Stomach smooth muscle (tissue), 2 donors: ENCODE results near the gene MYCN.
"Not testable (repeated sequence)": the region's sequence is repeated elsewhere in the genome, so short reads cannot be mapped to it uniquely, and the experiment has no call there.

Experiments used
- H3K27ac ChIP-seq: one replicate; pipeline ENCODE4 v1.7.0; 2013; ENCODE audit warnings: mild to moderate bottlenecking, low read length, inconsistent platforms
- H3K27me3 ChIP-seq, 2 donors: one replicate each; pipeline ENCODE4 v1.7.0; 2013; ENCODE audit warnings: low read length in 2 of 2; ENCODE audit not compliant: insufficient read depth in 2 of 2, control insufficient read depth in 1 of 2
- H3K36me3 ChIP-seq, 2 donors: one replicate each; pipeline ENCODE4 v1.7.0; 2013; ENCODE audit warnings: low read length in 2 of 2; ENCODE audit not compliant: control insufficient read depth in 2 of 2, insufficient read depth in 2 of 2
- H3K4me1 ChIP-seq: one replicate; pipeline ENCODE4 v1.7.0; 2013; ENCODE audit warnings: low read length; ENCODE audit not compliant: control insufficient read depth, insufficient read depth
- H3K4me3 ChIP-seq, 2 donors: one replicate each; pipeline ENCODE4 v1.7.0; 2013; ENCODE audit warnings: low read length in 2 of 2
- H3K9ac ChIP-seq, 2 donors: one replicate each; pipeline ENCODE4 v1.7.0; 2013; ENCODE audit warnings: low read length in 2 of 2, mild to moderate bottlenecking in 1 of 2
- H3K9me3 ChIP-seq, 2 donors: one replicate each; pipeline ENCODE4 v1.7.0; 2013; ENCODE audit warnings: low read length in 2 of 2; ENCODE audit not compliant: control insufficient read depth in 2 of 2
- donor health status: healthy.
- donor health status: Pancreatic carcinoma.

MYCN gene

DNA sequence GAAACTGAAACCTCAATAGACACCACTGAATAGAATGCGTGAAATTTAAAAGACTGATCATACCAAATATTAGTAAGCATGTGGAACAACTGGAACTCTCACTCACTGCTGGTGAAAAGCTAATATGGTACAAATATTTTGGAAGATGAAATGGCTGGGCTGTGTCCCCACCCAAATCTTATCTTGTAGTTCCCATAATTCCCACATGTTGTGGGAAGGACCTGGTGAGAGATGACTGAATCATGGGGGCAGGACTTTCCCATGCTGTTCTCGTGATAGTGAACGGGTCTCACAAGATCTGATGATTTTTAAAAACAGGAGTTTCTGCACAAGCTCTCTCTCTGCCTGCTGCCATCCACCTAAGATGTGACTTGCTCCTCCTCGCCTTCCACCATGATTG is 32.0 kb upstream of the MYCN start:
- no peak overlapping the region for H3K4me3 ChIP-seq

DNA sequence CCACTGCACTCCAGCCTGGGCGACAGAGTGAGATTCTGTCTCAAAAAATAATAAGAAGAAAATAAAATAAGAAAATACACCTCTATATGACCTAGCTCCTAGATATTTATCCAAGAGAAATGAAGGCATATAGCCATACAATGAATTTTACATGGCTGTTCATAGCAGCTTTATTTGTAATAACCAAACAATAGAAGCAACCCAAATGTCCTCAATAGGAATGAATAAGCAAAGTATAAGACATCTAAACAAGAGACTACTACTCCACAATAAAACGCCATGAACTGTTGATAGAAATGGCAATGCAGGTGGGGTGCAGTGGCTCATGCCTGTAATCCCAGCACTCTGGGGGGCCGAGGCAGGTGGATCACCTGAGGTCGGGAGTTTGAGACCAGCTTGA is 31.2 kb upstream of the MYCN start:
- Histone ChIP-seq H3K27ac (no peak overlapping the region), H3K36me3 (no peaks in the 10 kb centered on the region), H3K4me3 (no peak overlapping the region), H3K27me3 (no peaks in the 10 kb centered on the region), H3K4me1 (peaks cover 7% of the 10 kb centered on the region), H3K9me3 (no peaks in the 10 kb centered on the region), H3K9ac (no peak overlapping the region)

More for the DNA sequence above, 32.0 kb upstream of the MYCN start:
- peaks cover 7% of the 10 kb centered on the region for H3K4me1 ChIP-seq
- H3K27me3 ChIP-seq, result no peaks in the 10 kb centered on the region
- H3K27ac ChIP-seq, result no peak overlapping the region
- no peak overlapping the region for H3K9ac ChIP-seq
- H3K9me3 ChIP-seq, result no peaks in the 10 kb centered on the region
- H3K36me3 ChIP-seq, result no peaks in the 10 kb centered on the region

DNA sequence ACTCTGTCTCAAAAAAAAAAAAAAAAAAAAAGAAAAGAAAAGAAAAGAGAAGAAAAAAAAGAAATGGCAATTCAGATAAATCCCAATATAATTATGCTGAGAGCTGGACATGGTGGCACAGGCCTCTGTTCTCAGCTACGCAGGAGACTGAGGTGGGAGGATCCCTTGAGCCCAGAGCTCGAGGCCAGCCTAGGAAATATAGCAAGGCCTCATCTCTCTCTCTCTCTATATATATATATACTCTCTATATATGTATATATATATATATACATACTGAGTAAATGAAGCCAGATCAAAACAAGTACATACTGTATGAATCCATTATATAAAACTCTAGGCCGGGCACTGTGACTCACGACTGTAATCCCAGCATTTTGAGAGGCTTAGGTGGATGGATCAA is 30.6 kb upstream of the MYCN start:
- no peaks in the 10 kb centered on the region for H3K27me3 ChIP-seq
- H3K4me1 ChIP-seq, result peaks cover 11% of the 10 kb centered on the region
- no peaks in the 10 kb centered on the region for H3K9me3 ChIP-seq
- H3K27ac ChIP-seq, result no peak overlapping the region
- H3K4me3 ChIP-seq, result no peak overlapping the region
- no peaks in the 10 kb centered on the region for H3K36me3 ChIP-seq
- no peak overlapping the region for H3K9ac ChIP-seq

DNA sequence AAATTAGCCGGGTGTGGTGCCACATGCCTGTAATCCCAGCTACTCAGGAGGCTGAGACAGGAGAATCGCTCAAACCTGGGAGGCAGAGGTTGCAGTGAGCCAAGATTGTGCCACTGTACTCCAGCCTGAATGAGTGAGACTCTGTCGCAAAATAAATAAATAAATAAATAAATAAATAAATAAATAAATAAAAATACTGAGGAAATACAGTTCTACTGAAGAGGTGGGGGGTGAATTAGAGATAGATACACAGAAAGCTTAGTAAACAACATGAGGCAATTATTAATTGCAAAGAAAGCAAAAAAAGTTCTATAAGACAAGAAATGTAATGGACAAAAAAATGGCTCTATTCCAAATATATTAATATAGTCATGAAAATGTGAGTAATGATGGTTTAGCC is 29.1 kb upstream of the MYCN start:
- not testable (repeated sequence) for H3K36me3 ChIP-seq, H3K27me3 ChIP-seq, H3K9me3 ChIP-seq, H3K27ac ChIP-seq, H3K9ac ChIP-seq, H3K4me3 ChIP-seq
- peaks cover 16% of the 10 kb centered on the region for H3K4me1 ChIP-seq

DNA sequence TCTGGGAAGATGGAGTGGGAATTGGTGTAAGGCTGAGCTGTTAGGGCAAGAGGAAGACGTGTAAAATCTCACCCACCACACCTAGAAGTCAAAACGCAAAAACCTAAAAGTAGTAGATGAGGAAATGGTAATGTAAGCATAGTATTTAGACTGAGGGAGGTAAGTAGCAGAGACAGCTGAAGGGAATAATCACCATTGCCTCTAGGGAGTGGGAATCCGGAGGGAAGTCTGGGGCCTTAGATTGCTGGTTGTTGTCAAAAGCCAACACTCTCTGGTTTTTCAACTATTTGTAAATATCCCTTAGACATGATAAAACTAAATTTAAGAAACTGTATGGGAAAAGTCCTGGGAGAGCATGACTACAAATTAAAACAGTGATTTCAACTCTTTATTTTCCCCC is 28.7 kb upstream of the MYCN start:
- Histone ChIP-seq H3K4me3 (no peak overlapping the region), H3K4me1 (peaks cover 16% of the 10 kb centered on the region), H3K36me3 (no peaks in the 10 kb centered on the region), H3K27me3 (no peaks in the 10 kb centered on the region), H3K9me3 (no peaks in the 10 kb centered on the region), H3K9ac (no peak overlapping the region), H3K27ac (no peak overlapping the region)

DNA sequence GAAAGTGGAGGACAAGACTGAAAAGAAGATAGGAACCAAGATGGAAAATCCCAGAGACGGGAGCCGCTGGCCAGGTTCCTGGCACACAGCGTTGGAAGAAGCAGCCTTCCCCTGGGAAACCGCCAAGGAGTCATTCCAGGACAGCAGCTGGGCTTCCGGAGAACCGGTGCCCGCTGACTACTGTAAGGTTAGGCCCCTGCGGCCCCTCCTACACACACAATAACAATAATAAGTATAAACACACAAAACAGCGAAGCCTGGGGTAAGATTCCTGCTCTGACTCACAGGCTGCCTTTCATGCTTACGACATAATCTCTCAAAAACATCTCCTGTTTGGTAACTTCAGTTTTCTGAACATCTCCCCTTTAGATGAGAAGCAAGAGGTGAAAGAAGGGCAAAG is 28.1 kb upstream of the MYCN start:
- H3K4me3 ChIP-seq, result no peak overlapping the region
- H3K9ac ChIP-seq, result no peak overlapping the region
- H3K9me3 ChIP-seq, result no peaks in the 10 kb centered on the region
- no peaks in the 10 kb centered on the region for H3K36me3 ChIP-seq
- peaks cover 16% of the 10 kb centered on the region for H3K4me1 ChIP-seq
- H3K27ac ChIP-seq, result no peak overlapping the region
- no peaks in the 10 kb centered on the region for H3K27me3 ChIP-seq

DNA sequence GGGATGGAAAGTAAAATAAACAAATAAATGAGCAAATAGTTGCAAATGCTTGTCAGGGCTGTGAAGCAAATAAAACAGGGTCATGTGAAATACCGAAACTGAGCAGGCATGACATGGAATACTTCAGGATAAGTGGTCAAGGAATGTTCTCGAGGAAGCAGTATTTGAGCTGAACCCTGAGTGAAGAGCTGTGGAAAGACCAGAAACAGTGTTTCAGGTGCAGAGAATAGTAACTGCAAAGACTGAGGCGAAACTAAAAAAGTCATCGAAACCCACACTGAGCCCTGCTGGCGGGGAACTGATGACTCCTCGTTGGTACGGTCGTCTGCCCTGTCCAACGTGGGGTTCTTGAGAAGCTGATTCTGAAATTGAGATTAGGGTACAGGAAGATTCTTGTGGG is 27.2 kb upstream of the MYCN start:
- Histone ChIP-seq H3K9ac (no peak overlapping the region), H3K4me1 (peaks cover 16% of the 10 kb centered on the region), H3K27ac (no peak overlapping the region), H3K9me3 (no peaks in the 10 kb centered on the region), H3K36me3 (no peaks in the 10 kb centered on the region), H3K4me3 (no peak overlapping the region), H3K27me3 (no peaks in the 10 kb centered on the region)

DNA sequence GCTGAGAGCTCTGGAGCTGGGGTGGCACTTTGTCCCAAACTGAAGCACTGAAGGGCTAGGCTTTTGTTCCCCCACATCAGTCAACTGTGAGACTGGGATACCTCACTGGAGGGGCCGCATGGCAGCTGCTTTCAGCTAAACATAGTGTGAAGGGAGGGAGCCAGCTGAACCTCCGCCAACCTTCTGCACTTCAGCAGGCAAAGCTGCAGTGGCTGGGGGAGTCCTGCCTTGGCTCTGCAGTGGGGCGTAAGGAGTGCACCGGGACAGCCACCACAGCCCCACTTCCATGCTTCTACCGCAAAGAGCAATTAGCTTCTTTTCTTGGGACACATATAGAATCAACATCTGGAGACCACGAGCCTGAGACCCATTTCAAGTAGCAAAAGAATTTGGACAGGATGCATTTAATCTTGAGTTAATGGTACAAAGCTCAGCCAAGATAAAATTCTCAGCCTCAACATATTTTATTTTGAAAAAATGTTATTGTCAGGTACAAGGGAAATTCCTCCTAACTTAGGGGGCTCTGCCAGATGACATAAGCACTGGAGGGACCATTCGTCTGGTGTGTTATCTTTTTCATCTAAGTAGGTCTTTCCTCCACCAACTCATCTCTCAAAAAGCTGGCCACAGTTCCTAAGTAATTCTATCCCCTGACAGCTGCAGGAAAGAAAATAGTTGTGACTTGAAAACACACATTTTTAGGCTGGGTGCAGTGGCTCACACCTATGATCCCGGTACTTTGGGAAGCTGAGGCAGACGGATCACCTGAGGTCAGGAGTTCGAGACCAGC is 25.6 kb upstream of the MYCN start:
- H3K4me1 ChIP-seq, result peaks cover 23% of the 10 kb centered on the region
- no peaks in the 10 kb centered on the region for H3K36me3 ChIP-seq
- no peak overlapping the region for H3K9ac ChIP-seq
- H3K4me3 ChIP-seq, result no peak overlapping the region
- H3K9me3 ChIP-seq, result no peaks in the 10 kb centered on the region
- H3K27me3 ChIP-seq, result no peaks in the 10 kb centered on the region
- H3K27ac ChIP-seq, result no peak overlapping the region

DNA sequence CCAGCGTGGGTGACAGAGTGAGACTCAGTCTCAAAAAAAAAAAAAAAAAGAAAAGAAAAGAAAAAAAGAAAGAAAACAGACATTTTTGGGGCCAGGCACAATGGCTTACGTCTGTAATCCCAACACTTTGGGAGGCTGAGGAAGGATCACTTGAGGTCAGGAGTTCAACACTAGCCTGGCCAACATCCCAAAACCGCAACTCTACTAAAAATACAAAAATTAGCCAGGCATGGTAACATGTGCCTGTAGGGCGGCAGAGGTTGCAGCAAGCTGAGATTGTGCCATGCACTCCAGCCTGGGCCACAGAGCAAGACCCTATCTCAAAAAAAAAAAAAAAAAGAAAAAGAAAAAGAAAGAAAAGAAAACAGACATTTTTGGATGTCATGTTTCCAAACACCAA is 24.8 kb upstream of the MYCN start:
- H3K9me3 ChIP-seq, H3K4me3 ChIP-seq, H3K36me3 ChIP-seq, H3K27ac ChIP-seq, H3K27me3 ChIP-seq, H3K9ac ChIP-seq: not testable (repeated sequence)
- H3K4me1 ChIP-seq, result peaks cover 30% of the 10 kb centered on the region

DNA sequence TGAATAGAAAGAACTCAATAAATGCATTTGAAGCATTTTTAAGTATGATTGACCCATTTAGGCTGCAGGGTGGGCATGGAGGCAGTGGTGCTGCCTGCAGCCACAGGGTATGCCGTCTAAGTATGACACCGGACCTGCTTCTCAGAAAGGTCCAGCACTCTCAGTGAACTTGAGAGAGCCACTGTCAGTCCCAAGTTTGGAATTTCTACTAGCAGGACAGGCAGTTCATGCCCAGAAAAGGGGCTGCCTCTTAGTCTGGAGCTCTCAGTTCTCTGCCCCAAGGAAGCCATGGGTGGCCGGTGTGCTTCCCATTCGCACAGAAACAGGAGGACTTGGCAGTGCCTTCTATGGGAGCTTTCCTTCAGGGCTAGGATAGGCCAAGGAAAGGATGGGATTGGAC is 24.0 kb upstream of the MYCN start:
- H3K27ac ChIP-seq, result no peak overlapping the region
- no peak overlapping the region for H3K9ac ChIP-seq
- no peaks in the 10 kb centered on the region for H3K36me3 ChIP-seq
- H3K4me3 ChIP-seq, result no peak overlapping the region
- H3K9me3 ChIP-seq, result no peaks in the 10 kb centered on the region
- no peaks in the 10 kb centered on the region for H3K27me3 ChIP-seq
- peaks cover 30% of the 10 kb centered on the region for H3K4me1 ChIP-seq

DNA sequence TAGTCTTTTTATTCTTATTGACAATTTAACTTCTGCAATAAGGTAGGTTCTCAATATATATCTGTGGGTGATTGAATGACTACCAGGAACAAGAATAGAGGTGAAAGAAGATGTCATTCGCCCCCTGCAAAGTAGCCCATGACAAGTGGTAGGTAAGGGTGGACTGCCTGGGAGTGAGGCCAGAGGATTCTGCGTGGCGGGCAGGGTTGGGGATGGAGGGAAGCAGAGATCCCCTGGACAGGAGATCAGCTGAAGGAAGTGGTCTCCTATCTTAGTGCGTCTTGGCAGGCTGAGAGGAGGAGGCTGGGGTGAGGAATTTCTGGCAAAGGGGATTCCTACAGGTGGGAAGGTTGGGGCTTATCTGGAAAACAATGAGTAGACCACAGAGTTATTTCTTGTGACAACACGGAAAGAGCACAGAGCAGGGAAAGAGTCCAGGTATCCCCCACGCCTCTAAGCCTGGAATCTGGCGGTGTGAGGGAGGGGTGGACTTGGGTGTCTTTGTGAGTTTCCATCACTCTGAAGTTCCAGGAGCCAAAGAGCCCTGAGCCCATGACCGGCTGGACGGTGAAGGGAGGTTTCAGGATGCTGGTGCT is 21.5 kb upstream of the MYCN start:
- Histone ChIP-seq H3K27ac (no peak overlapping the region), H3K4me1 (peaks cover 23% of the 10 kb centered on the region), H3K9ac (no peak overlapping the region), H3K9me3 (no peaks in the 10 kb centered on the region), H3K36me3 (no peaks in the 10 kb centered on the region), H3K4me3 (no peak overlapping the region), H3K27me3 (no peaks in the 10 kb centered on the region)
